Effector CD8-positive, alpha-beta T cell (primary cell): ENCODE results near the gene AOC2.
"Not testable (repeated sequence)": the region's sequence is repeated elsewhere in the genome, so short reads cannot be mapped to it uniquely, and the experiment has no call there.

Experiments
- DNase-seq: peaks from one replicate; lab custom pipeline; 2025; lab: John Stamatoyannopoulos, UW

Gene AOC2

DNA sequence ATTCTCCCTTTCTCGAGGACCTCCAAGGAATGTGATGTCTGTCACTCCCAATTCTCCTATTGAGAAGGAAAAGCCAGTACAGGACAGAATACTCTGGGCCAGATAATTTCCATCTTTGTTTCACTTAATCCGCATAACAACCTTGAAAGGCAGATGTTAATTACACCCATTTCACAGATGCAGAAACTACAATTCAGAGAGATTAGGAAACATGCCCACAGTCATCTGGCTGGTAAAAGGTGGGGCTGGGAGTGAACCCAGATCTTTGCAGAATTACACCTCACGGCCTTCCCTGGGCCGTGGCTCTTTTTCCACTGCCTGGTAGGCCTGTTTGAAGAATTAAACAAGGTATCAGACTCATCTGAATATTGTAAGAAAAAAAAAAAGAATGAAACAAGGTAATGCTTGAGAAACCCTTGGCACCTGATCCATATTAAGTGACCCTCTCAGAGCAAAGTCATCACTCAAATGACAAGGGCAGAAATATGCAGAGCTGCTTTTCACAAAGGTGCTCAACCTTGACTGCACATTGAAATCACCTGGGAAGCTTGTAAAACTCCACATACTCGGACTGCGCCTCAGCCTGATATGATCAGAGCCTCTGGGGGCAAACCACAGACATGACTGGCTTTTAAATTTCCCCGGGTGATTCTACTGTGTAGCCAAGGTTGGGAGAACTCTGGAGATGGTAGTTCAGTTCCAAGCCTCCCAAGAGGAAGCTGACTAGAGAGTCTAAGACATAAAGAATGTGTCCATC is 39.6 kb downstream of the AOC2 start:
- no peak for DNase-seq

DNA sequence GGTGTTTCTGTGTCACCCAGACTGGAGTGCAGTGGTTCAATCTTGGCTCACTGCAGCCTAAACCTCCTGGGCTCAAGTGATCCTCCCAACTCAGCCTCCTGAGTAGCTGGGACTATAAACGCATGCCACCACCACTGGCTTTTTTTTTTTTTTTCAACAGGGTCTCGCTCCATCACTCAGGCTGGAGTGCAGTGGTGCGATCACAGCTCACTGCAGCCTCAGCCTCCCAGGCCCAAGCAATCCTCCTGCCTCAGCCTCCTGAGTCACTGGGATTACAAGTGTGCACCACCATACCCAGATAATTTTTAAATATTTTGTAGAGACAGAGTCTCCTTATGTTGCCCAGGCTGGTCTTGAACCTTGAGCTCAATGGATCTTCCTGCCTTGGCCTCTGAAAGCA is 41.4 kb downstream of the AOC2 start:
- not testable (repeated sequence) for DNase-seq

DNA sequence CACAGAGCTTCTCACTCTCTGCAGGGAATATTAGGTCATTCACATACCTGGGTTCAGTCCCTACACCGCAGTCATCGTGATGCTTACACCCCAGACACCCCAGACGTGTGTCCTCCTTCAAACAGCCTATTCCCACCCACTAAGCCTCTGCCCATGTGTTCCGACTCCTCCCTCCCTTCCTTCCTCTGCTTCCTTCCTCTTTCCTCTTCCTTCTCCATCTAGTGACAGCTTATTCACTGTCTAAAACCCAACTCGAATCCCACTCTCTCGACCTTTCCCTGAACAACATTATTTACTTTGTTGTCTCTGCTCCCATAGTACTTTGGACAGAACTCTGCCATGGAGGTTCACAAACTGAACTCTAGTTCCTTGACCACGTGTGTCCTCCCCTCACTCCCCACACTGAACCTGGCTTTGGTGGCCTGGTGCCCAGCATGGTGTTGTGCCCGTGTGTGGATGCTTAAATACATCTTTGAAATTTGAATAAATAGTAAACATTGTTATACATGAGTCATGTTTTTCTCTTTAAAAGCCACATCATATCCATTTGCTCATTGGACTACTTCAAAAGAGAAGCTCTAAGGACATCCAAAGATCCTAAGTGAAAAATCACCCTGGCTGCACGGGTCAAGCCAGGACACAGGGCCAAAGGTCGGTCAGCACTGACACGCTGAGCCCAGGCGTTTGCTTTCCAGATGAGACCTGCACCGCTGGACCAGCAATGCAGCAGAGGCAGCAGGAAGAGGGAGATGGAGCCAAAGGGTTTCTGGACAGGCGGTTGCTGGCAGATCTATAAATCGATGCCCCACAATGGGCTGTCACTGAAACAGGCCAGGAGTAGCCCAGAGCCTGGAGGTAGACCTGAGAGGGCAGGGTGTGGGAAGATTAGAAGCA is 42.1 kb downstream of the AOC2 start:
- DNase-seq, result no peak

DNA sequence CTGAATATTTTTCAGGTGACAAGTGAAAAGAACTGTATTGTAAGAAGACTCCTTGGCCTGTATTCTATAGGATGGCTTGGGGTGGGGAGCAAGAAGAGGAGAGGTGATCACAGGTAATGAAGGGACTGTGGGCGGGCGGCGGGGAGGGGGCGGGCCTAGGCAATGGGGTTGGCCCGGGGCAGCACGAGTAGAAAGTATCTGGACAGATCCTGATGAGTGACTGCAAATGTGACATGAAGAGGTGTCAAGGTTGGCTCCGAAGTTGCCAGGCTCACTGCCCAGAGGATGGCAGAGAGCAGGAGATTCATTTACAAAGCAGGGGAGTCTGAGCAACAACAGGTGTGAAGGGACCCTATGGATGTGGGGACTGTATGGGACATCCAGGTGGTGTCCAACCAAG is 45.4 kb downstream of the AOC2 start:
- no peak for DNase-seq

DNA sequence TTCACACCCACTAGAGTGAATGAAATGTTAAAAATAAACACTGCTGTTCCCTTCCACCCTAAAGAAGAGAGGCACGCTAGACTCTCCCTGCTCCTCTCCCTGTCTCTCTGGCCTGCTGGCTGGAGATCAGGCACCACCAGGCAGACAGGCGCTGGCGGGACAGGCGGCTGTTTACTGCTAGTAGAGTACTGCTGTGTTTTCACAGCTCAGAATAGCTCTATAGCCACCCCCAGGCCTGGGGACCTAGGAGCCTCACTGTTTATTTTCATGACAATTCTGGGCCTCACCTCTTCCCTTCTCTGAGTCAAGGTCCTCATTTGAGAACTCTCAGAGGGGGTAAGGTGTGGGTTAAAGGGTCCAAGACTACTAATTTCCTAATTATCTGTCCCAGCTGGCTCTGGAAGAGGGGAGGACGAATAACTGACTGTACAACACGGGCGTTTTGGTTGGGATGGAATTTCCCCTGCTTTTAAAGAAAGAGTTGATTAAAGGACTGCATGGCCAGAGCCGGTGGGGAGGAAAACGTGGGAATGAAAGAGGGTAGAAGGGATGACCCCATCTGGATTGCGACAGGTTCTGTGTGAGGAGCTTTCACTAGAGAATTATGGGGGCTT is 47.3 kb downstream of the AOC2 start:
- no peak for DNase-seq

DNA sequence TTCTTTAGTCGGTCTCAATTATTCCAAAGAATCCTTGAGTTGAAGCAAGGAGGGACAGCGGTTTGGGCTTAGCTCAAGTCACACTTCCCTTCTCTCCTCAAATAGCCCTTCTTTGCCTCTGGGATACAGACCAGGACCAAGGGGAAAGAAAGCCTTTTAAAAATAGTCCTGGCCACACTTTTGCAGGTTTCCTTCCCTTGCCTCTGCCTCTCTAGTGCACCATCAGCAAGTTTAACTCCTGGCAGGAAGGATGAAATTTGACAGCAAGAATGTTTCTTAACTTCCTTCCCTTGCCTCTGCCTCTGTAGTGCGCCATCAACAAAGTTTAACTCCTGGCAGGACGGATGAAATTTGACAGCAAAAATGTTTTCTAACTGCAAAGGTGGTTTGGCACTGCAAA is 49.0 kb downstream of the AOC2 start:
- no peak for DNase-seq

DNA sequence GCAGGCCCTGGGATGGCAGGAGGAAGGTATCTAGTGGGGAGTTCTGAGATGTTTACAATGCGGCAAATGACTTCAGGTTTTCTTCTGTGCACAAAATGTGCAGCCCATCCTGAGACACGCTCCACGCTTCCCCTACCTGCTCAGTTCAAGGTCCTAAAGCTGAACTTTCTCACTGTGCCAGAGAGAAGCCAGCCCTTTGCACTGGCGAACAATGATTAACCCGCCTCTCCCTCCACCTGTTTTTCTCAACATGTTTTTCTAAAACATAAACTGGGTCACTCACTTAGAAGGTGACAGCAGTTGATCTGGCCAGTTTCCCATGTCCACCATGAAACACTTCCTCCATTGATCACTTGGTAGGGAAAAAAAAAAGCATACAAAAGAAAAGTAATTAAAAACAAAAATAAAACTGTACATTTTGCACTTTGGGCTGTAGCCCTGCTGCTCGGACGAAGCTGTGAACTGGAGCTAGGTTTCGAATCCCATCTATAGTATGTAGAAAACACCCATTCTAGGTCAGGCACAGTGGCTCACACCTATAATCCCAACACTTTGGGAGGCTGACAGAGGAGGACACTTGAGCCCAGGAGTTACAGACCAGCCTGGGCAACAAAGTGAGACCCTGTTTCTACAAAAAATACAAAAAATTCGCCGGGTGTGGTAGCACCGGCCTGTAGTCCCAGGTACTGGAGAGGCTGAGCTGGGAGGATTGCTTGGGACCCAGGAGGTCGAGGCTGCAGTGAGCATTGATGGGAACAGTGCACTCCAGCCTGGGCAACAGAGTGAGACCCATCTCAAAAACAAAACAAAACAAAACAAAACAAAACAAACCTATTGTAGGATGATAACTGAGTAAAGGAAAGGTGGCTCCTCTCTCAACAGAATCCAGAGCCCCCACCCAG is 50.2 kb downstream of the AOC2 start:
- no peak for DNase-seq

DNA sequence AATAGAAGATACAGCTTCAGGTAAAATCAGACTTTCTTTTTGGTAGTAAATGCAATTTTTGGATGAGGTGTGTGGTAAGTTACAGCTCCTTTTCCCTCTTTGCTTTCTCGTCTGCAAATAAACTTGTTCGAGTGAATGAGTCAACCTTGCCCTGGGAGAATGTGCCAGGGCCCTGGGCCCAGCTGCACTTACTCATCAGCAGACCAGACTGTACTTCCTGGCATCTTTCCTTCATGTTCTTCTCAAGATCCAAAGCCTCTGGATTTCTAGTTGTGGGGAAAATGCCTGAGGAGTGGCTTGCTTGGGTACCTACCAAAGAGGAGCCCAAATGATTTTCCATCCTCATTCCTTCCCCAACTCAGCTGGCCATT is 50.8 kb downstream of the AOC2 start:
- DNase-seq, result no peak

DNA sequence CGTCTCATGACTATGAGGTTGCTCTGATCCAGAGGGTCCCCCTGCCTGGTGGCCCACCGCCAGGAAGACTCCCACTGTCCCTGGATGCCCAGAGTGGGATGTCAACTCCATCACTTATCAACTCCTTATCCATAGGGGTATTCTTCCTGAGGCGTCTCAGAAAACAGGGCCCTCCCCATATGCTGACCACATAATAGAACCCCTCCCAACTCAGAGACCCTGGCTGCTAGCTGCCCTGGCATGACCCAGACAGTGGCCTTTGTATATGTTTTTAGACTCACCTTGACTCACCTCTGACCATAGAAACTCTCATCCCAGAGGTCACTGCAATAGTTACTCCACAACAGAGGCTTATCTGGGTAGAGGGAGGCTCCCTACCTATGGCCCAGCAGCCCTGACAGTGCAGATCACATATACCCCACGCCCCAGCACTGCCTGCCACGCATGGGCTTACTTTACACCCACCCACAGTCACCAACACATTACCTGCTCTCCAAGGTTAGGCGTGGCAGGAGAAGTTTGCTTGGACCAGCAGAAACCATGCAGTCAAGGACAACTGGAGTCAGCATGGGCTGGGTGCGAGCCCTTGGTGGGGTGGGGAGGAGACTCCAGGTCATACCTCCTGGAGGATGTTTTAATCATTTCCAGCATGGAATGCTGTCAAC is 53.9 kb downstream of the AOC2 start:
- no peak for DNase-seq

DNA sequence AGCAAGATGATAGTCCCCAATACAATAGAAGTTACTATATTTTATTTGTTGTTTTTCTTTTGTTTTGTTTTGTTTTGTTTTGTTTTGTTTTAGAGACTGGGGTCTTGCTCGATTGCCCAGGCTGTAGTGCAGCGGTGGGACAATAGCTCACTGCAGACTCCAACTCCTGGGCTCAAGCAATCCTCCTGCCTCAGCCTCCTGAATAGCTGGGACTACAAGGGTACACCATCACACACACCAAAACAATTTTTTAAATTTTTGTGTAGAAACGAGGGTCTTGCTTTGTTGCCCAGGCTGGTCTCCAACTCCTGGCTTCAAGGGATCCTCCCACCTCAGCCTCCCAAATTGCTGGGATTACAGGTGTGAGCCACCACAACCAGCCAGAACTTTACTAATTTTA is 55.6 kb downstream of the AOC2 start:
- not testable (repeated sequence) for DNase-seq
